ENCODE data around the gene RNF141. TPM values are rescaled to one million over a fixed set of nuclear protein-coding genes. Genes with fewer than 3 reads are reported as not detected.

The RNF141 gene
- total RNA-seq, 1 donor from 2014 or later: 35.9 TPM

DNA sequence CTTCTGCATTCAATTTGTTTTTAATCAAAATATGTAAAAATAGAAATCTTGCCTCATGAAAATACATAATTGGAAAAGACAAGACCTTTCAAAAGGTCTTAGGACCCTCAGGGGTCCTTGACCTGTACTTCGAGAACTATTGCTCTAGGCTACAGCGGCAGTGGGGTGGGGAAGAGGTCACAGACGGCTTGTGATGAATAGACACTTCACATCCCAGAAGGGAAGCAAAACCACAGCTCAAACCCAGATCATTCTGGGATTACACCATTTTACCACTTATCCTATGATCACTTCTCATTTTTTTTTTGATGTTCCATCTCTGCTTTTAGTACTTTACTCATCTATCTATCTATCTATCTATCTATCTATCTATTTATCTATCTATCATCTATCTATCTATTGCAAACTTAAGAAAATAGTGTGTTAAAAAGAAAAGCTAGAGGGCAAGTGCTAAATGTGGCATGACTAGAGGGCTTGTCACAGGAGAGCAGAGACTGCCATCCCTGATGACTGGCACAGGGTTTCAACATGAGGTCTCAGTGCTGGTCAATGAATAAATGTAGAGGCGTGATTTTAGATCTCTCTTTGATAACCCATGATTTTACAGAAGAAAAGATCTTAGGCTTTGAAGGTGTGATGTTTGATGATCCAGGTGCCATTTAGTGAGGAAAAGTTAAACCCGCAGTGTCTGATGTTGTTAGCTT, 37.1 kb downstream of the RNF141 start:
- Mint-ChIP-seq H3K27ac (ENCODE audit: unreplicated experiment) (no peak overlapping the region), H3K36me3 (ENCODE audit: low read depth) (peaks cover 1% of the 10 kb centered on the region), H3K4me1 (ENCODE audit: low read depth) (no peaks in the 10 kb centered on the region), H3K9me3 (ENCODE audit: low read depth) (no peaks in the 10 kb centered on the region), H3K4me3 (ENCODE audit: unreplicated experiment) (no peak overlapping the region), H3K27me3 (ENCODE audit: low read depth) (no peaks in the 10 kb centered on the region)
- TF ChIP-seq CTCF (IDR thresholded peaks at IDR 0.05): no peak
- DNase-seq (ENCODE audit: low spot score): no peak

DNA sequence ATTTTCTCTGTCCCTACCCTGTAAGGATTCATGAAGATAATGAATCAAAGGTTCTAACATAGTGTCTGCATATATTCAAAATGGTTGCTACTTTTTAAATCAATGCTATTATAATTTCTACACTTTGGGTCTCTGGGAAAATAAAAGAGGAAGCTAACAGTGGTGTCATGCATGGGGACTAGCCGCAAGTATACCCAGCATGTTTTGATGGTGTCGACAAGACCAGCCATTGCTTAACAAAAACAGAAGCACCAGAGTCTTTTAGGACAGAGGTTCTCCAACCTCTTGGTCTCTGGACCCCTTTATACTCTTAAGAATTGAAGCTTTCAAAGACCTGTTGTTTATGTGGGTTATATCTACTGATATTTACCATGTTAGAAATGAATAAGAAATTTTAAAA, 37.8 kb downstream of the RNF141 start:
- H3K36me3 Mint-ChIP-seq (ENCODE audit: low read depth): peaks cover 1% of the 10 kb centered on the region
- no peak for DNase-seq (ENCODE audit: low spot score)
- no peaks in the 10 kb centered on the region for H3K9me3 Mint-ChIP-seq (ENCODE audit: low read depth)
- TF ChIP-seq CTCF (IDR thresholded peaks at IDR 0.05): no peak
- H3K4me3 Mint-ChIP-seq (ENCODE audit: unreplicated experiment): no peak overlapping the region
- H3K4me1 Mint-ChIP-seq (ENCODE audit: low read depth): no peaks in the 10 kb centered on the region
- no peak overlapping the region for H3K27ac Mint-ChIP-seq (ENCODE audit: unreplicated experiment)
- H3K27me3 Mint-ChIP-seq (ENCODE audit: low read depth): no peaks in the 10 kb centered on the region

- H3K4me3 Mint-ChIP-seq (ENCODE audit: unreplicated experiment): no peak overlapping the region
- no peaks in the 10 kb centered on the region for H3K27me3 Mint-ChIP-seq (ENCODE audit: low read depth)
- H3K9me3 Mint-ChIP-seq (ENCODE audit: low read depth): no peaks in the 10 kb centered on the region
- TF ChIP-seq CTCF (IDR thresholded peaks at IDR 0.05): no peak
- peaks cover 4% of the 10 kb centered on the region for H3K36me3 Mint-ChIP-seq (ENCODE audit: low read depth)
- DNase-seq (ENCODE audit: low spot score): no peak
- H3K4me1 Mint-ChIP-seq (ENCODE audit: low read depth): no peaks in the 10 kb centered on the region
- no peak overlapping the region for H3K27ac Mint-ChIP-seq (ENCODE audit: unreplicated experiment)
Measured at GRCh38 chr11:10502770-10503169, 38.2 kb downstream of the RNF141 start.

- Mint-ChIP-seq H3K27ac (ENCODE audit: unreplicated experiment) (no peak overlapping the region), H3K36me3 (ENCODE audit: low read depth) (peaks cover 4% of the 10 kb centered on the region), H3K4me3 (ENCODE audit: unreplicated experiment) (no peak overlapping the region), H3K4me1 (ENCODE audit: low read depth) (no peaks in the 10 kb centered on the region), H3K9me3 (ENCODE audit: low read depth) (no peaks in the 10 kb centered on the region), H3K27me3 (ENCODE audit: low read depth) (no peaks in the 10 kb centered on the region)
- no peak for DNase-seq (ENCODE audit: low spot score)
- no peak for TF ChIP-seq CTCF (IDR thresholded peaks at IDR 0.05)
Measured at GRCh38 chr11:10502065-10502680, 38.8 kb downstream of the RNF141 start.

DNA sequence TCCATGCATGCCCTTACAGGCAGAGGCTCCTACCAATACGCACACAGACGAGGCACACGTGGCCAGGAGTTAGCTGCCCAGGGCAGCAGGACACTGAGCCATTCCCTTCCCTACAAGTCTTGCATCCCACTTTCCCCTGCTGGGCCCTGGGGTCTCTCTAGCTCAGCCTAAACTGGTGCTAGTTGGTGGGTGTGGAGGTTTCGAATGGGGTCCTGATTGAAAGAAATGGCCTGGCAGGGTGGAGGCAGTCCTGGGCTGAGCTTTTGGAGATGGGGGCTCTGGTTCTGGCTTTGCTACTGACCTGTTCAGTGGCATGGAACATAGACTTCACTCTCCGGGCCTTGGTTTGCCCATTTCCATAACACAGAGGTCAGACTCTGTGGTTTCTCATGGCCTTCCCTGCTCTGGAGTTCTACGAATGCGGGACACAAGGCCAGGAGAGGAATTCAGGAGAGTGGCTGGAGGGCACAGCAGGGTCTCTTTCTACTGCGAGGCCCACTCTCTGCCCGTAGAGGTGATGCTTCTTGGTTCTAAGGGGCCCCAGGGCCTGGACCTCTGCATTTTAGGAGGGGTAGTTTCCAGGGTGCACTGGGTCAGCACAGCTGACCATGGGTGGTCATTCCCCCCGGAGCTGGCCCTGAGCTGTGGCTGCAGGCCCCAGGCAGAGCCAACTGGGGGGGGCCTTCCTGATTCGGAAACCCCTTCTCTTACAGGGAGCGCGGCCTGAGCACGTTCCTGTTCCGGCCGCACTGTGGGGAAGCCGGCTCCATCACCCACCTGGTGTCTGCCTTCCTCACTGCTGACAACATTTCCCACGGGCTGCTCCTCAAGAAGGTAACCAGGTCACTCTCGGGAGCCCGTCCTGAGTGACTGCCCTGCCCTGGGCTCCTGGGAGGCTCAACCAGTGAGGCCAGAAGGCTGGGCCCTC, 40.0 kb downstream of the RNF141 start:
- TF ChIP-seq CTCF (IDR thresholded peaks at IDR 0.05): no peak
- no peaks in the 10 kb centered on the region for H3K9me3 Mint-ChIP-seq (ENCODE audit: low read depth)
- H3K4me1 Mint-ChIP-seq (ENCODE audit: low read depth): no peaks in the 10 kb centered on the region
- no peaks in the 10 kb centered on the region for H3K27me3 Mint-ChIP-seq (ENCODE audit: low read depth)
- DNase-seq (ENCODE audit: low spot score): no peak
- H3K4me3 Mint-ChIP-seq (ENCODE audit: unreplicated experiment): no peak overlapping the region
- H3K27ac Mint-ChIP-seq (ENCODE audit: unreplicated experiment): no peak overlapping the region
- peaks cover 4% of the 10 kb centered on the region for H3K36me3 Mint-ChIP-seq (ENCODE audit: low read depth)

Data from chondrocyte (in vitro differentiated cells).